Parathyroid adenoma (tissue), 2 donors: ENCODE data around the gene NHERF2.

ENCODE experiments used
- H2AFZ ChIP-seq: fragments of 300-600 bp; sonication (generic); one replicate; pipeline ENCODE4 v1.7.0; 2017; ENCODE audit warnings: antibody characterized with exemption, mild to moderate bottlenecking
- H3K27ac ChIP-seq: fragments of 300-600 bp; sonication (generic); one replicate; pipeline ENCODE4 v1.7.0; 2017
- H3K27me3 ChIP-seq: fragments of 300-600 bp; sonication (generic); one replicate; pipeline ENCODE4 v1.7.0; 2017; ENCODE audit warnings: low read length; ENCODE audit not compliant: control insufficient read depth, insufficient read depth
- H3K36me3 ChIP-seq: fragments of 300-600 bp; sonication (generic); one replicate; pipeline ENCODE4 v1.7.0; 2017; ENCODE audit warnings: low read length; ENCODE audit not compliant: control insufficient read depth, insufficient read depth
- H3K4me1 ChIP-seq: fragments of 300-600 bp; sonication (generic); one replicate; pipeline ENCODE4 v1.7.0; 2017; ENCODE audit warnings: control low read depth
- H3K4me2 ChIP-seq: fragments of 300-600 bp; sonication (generic); one replicate; pipeline ENCODE4 v1.7.0; 2017; ENCODE audit warnings: low read length
- H3K4me3 ChIP-seq: fragments of 300-600 bp; sonication (generic); one replicate; pipeline ENCODE4 v1.7.0; 2017; ENCODE audit warnings: low read depth, low read length
- H3K79me2 ChIP-seq: fragments of 300-600 bp; sonication (generic); one replicate; pipeline ENCODE4 v1.7.0; 2017; ENCODE audit warnings: control low read depth
- H3K9ac ChIP-seq: fragments of 300-600 bp; sonication (generic); one replicate; pipeline ENCODE4 v1.7.0; 2017; ENCODE audit warnings: mild to moderate bottlenecking
- H3K9me3 ChIP-seq: fragments of 300-600 bp; sonication (generic); one replicate; pipeline ENCODE4 v1.7.0; 2017; ENCODE audit warnings: low read length; ENCODE audit not compliant: control insufficient read depth
- TF ChIP-seq, protein P1 (sequence below): fragments of 300-600 bp; sonication (generic); IDR thresholded peaks from one replicate; pipeline ENCODE4 v1.7.0; 2017; ENCODE audit warnings: antibody characterized with exemption, mild to moderate bottlenecking
- donor health status: primary hyperparathyroidism.

Gene NHERF2

GRCh38 chr16:2015117-2015946 lies 11.4 kb upstream of the NHERF2 start:
- no peak overlapping the region for H2AFZ ChIP-seq
- TF ChIP-seq, protein P1, sequence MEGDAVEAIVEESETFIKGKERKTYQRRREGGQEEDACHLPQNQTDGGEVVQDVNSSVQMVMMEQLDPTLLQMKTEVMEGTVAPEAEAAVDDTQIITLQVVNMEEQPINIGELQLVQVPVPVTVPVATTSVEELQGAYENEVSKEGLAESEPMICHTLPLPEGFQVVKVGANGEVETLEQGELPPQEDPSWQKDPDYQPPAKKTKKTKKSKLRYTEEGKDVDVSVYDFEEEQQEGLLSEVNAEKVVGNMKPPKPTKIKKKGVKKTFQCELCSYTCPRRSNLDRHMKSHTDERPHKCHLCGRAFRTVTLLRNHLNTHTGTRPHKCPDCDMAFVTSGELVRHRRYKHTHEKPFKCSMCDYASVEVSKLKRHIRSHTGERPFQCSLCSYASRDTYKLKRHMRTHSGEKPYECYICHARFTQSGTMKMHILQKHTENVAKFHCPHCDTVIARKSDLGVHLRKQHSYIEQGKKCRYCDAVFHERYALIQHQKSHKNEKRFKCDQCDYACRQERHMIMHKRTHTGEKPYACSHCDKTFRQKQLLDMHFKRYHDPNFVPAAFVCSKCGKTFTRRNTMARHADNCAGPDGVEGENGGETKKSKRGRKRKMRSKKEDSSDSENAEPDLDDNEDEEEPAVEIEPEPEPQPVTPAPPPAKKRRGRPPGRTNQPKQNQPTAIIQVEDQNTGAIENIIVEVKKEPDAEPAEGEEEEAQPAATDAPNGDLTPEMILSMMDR, result no peak
- no peak overlapping the region for H3K9ac ChIP-seq
- H3K4me1 ChIP-seq, result peaks cover 2% of the 10 kb centered on the region
- H3K4me2 ChIP-seq, result no peak overlapping the region
- H3K36me3 ChIP-seq, result no peaks in the 10 kb centered on the region
- H3K79me2 ChIP-seq, result no peaks in the 10 kb centered on the region
- no peaks in the 10 kb centered on the region for H3K27me3 ChIP-seq
- H3K27ac ChIP-seq, result no peak overlapping the region
- H3K4me3 ChIP-seq, result no peak overlapping the region
- H3K9me3 ChIP-seq, result no peaks in the 10 kb centered on the region

- H3K4me1 ChIP-seq, result no peaks in the 10 kb centered on the region
- H3K4me2 ChIP-seq, result no peak overlapping the region
- H3K36me3 ChIP-seq, result no peaks in the 10 kb centered on the region
- no peaks in the 10 kb centered on the region for H3K79me2 ChIP-seq
- no peak overlapping the region for H3K9ac ChIP-seq
- no peaks in the 10 kb centered on the region for H3K9me3 ChIP-seq
- no peaks in the 10 kb centered on the region for H3K27me3 ChIP-seq
- TF ChIP-seq, protein P1, result no peak
- H3K27ac ChIP-seq, result no peak overlapping the region
- H3K4me3 ChIP-seq, result no peak overlapping the region
- no peak overlapping the region for H2AFZ ChIP-seq
Observed at GRCh38 chr16:2015947-2016208, 10.8 kb upstream of the NHERF2 start.

DNA sequence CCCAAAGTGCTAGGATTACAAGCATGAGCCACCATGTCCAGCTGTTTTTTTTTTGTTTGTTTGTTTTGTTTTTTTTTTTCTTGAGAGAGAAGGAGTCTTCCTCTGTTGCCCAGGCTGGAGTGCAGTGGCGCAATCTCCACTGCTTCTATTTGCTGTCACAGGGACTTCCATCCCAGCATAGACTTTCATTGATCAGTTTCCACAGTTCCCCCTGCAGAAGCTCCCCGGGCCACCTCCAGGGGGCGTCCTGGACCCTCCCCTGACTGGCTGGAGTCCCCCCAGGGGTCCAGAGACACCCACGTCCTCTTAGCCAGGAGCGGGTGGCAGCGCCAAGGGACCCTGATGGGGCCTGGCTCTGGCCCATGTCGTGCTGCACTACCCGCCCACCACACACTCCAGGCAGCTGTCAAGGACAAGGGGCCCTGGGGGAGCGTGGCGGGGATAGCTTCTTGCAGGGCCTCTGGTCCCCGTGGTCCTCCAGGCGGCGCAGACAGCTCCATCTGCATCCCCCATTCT lies 10.2 kb upstream of the NHERF2 start:
- Histone ChIP-seq H3K36me3 (no peaks in the 10 kb centered on the region), H3K9me3 (no peaks in the 10 kb centered on the region), H3K27me3 (no peaks in the 10 kb centered on the region), H3K79me2 (no peaks in the 10 kb centered on the region), H3K27ac (no peak overlapping the region), H3K9ac (no peak overlapping the region), H2AFZ (no peak overlapping the region), H3K4me3 (no peak overlapping the region), H3K4me2 (no peak overlapping the region), H3K4me1 (no peaks in the 10 kb centered on the region)
- TF ChIP-seq, protein P1, result no peak

GRCh38 chr16:2019518-2019920 lies 7.2 kb upstream of the NHERF2 start, which contains the start of gene NPW:
Gene NPW, plus strand, starts transcription at chr16:2019785.
- no peak within 1 kb of the TSS for H3K9ac ChIP-seq
- H3K9me3 ChIP-seq, result no peaks in the 10 kb centered on the region
- H3K27ac ChIP-seq, result no peak within 1 kb of the TSS
- no peaks in the 10 kb centered on the region for H3K36me3 ChIP-seq
- no peak within 1 kb of the TSS for H2AFZ ChIP-seq
- H3K79me2 ChIP-seq, result no peaks in the 10 kb centered on the region
- no peaks in the 10 kb centered on the region for H3K27me3 ChIP-seq
- TF ChIP-seq, protein P1, result no peak
- H3K4me1 ChIP-seq, result peaks cover 3% of the 10 kb centered on the region
- no peak within 1 kb of the TSS for H3K4me2 ChIP-seq
- H3K4me3 ChIP-seq, result no peak within 1 kb of the TSS
